Measurements from ENCODE around the gene PIPOX.

PIPOX gene

GRCh38 chr17:29102741-29103181, 59.8 kb downstream of the PIPOX start:
- no peak for DNase-seq

GRCh38 chr17:29103341-29103740, 60.4 kb downstream of the PIPOX start:
- no peak for DNase-seq
